GM19463 (cell line): ENCODE measurements around the gene CFAP46.

ENCODE experiments used
- ATAC-seq: cut with Tn5 transposase; IDR thresholded peaks from one replicate; pipeline ENCODE4 v1.9.1; 2021; ENCODE audit warnings: mild to moderate bottlenecking, moderate library complexity; ENCODE audit not compliant: unreplicated experiment

CFAP46 gene

GRCh38 chr10:132942101-132943057, at the start of gene CFAP46:
Gene CFAP46 (minus strand): TSS chr10:132942570. CDS start chr10:132942484, 86 bp downstream.
- ATAC-seq, result no peak

DNA sequence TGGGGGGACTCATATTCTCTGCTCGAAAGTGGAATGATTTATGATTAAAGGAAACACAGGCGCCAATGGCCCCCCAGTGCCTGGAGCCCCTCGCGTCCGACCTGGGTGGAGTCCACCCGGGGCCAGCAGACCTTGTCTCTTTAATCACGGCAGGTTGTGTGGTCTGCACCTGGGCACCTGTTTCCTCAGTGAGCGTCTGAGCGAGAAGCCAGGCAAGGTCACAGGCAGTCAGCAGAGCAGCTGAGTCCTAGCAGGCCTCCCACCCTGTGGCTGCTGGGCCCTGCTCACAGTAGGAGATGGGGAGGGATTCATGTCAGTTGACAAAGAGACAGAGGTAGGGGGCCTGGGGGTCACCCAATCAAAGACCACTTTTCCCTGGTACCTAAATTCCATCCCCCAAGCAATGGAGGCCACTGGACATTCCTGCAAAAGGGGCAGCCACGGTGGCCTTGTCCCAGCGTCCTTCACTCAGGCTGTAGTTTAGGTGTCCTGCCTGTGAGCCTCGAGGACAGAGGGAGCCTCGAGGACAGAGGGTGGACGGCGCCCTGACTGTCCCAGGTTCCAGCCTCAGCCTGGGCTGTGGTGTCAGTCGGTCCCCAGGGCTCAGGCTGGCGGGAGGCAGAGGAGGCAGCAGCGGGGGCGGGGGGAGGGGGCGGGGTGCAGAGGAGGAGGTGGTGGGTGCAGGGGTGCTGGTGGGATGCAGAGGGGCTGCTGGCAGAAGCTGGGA, 49.5 kb upstream of the CFAP46 start:
- no peak for ATAC-seq

- ATAC-seq, result no peak
These were observed 48.5 kb upstream of the CFAP46 start for GRCh38 chr10:132990684-132991545.

GRCh38 chr10:132989476-132990415, 47.4 kb upstream of the CFAP46 start:
- no peak for ATAC-seq

GRCh38 chr10:132988988-132989387, 46.6 kb upstream of the CFAP46 start:
- ATAC-seq, result no peak

DNA sequence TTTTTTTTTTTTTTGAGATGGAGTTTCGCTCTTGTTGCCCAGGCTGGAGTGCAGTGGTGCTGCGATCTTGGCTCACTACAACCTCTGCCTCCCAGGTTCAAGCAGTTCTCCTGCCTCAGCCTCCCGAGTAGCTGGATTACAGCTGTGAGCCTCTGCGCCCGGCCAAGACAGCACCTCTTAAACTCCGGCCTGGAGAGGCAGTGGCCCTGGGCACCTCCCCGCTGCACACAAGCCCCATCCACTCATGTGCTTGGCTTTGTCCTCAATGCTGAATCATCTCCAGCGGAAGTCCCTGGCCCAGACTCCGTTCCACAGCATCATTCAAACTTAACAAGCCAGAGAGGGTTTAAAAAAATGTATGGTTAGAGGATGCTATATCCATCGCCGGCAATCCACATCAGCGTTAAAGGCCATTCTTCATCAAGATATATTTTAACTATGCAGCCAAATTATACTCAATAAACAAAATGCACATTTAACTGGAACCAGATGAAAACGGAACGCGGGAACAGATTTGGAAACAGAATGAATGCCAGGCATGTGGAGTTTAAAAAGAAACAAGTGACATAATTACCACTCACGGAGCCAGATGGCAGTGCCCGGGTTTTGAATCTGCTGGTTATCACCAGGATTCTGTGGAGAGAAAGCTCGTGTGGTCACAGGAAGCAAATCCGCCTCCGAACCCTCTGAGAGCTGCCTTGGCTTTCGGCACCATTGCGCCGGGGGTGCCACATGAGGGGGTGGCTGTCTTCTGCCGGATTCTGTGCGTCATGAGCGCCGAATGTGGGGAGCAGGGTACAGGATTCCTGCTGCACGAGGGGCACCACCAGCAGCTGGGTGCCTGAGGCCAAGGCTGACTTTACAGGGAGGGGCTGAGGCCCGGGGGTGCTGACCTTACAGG, 45.6 kb upstream of the CFAP46 start:
- no peak for ATAC-seq

- ATAC-seq, result no peak
These were observed 44.6 kb upstream of the CFAP46 start for GRCh38 chr10:132986978-132987377.

DNA sequence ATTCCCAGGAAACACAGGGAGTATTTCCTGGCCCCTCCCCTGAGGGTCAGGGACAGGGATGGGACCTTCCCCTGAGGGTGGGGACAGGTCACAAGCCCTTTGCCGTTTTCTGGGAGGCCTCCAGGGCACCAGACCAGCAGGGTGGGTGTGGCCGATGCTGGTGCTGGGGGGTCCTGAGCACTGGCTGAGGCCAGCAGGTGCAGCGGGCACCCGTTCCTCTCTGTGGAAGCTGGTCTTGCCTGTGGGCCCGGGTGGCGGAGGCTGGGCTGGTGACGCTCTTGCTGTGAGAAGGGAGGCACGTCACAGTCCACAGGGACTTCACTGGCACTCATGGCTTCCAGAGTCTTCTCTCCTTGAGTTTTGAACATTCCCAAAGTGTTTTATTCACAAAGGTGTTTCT, 44.2 kb upstream of the CFAP46 start:
- ATAC-seq, result no peak

GRCh38 chr10:132986076-132986475, 43.7 kb upstream of the CFAP46 start:
- ATAC-seq, result no peak

GRCh38 chr10:132985546-132985900, 43.2 kb upstream of the CFAP46 start:
- no peak for ATAC-seq

DNA sequence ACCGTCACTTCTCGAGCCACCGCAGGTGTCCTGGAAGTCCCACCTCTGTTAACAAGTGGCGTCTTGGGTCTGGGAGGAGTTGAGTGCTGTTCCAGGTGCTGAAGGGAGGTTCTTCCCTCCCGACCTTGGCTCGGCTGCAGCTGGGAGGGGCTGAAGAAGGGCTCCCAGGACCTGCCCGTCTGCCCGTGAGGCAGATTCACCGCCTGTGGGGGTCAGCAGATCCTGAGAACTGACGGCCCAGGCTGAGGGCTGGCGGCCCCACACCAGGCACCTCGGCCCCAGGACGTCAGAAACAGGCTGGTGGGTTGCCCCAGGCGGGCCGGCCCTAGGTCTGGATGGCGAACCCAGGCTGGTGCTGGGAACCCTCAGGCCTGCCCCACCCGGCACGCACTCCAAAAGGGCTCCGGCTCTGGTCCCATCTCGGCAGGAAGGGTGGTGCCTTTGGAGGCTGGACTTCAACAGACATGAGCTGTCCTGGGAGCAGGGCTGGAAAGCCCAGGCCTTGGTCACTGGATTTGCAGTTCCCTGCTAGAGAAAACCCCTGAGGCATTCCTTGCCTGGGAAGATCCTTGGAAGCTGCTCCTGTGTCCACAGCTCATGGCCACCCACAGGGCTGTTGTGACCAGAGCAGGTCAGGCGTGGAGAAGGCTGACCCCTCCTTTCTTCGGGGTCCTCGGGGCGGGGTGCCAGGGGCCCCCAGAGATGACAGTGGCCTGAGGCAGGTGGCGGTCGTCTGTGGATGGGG, 42.6 kb upstream of the CFAP46 start:
- ATAC-seq, result no peak

GRCh38 chr10:132984008-132984295, 41.6 kb upstream of the CFAP46 start:
- ATAC-seq, result no peak

- ATAC-seq, result no peak
These were observed 41.1 kb upstream of the CFAP46 start for GRCh38 chr10:132983252-132984007.

GRCh38 chr10:132982301-132982989, 40.1 kb upstream of the CFAP46 start:
- no peak for ATAC-seq

DNA sequence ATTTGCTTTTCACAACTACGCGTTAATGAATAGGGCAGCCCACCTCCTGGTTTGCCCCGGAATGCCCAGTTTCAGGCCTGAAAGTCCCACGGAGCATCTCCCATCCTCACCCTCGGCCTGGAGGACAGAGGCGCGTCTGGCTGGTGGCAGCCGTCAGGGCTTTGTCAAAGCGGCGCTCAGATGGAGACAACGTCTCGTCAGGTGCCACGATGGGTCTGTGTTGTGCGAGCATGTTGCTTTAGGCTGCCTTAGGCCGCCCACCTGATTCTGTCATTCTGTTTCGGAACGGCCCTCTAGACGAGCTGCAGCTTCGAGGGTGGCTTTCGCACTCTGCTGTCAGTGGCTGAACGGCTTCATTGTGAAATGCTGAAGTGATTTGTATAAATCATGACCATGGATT, 39.4 kb upstream of the CFAP46 start:
- no peak for ATAC-seq

GRCh38 chr10:132981173-132981555, 38.8 kb upstream of the CFAP46 start:
- ATAC-seq, result no peak
